ENCODE measurements around the gene WDR31. TPM values are rescaled to one million over a fixed set of nuclear protein-coding genes. Genes with fewer than 3 reads are reported as not detected.
A peak's percentile ranks its signal among the peaks of the same experiment; 100 is the strongest.

Gene WDR31
- total RNA-seq, 2 donors from 2014 or later, result 2.3 to 4.6 TPM

- TF ChIP-seq CTCF (IDR thresholded peaks at IDR 0.05), result no peak
- H3K9me3 ChIP-seq, result no peaks in the 10 kb centered on the region
- peaks cover 0 to 23% of the 10 kb centered on the region in 2 donors for H3K4me1 ChIP-seq
- no peak overlapping the region for H3K27ac ChIP-seq
- H3K27me3 ChIP-seq, result no peaks in the 10 kb centered on the region
- no peak overlapping the region for H3K4me3 ChIP-seq
- DNase-seq (ENCODE audit: low spot score), result no peak
- peaks cover 55% of the 10 kb centered on the region for H3K36me3 ChIP-seq
These were observed 61.2 kb downstream of the WDR31 start for GRCh38 chr9:113278840-113279239.

- no peaks in the 10 kb centered on the region for H3K9me3 ChIP-seq
- peak; percentile 98 for DNase-seq (ENCODE audit: low spot score)
- peaks cover 0 to 23% of the 10 kb centered on the region in 2 donors for H3K4me1 ChIP-seq
- peak within 1 kb of the TSS; percentile 76 to 90 for H3K4me3 ChIP-seq
- no peak for TF ChIP-seq CTCF (IDR thresholded peaks at IDR 0.05)
- H3K36me3 ChIP-seq, result peaks cover 47% of the 10 kb centered on the region
- peak within 1 kb of the TSS; percentile 93 to 96 for H3K27ac ChIP-seq
- H3K27me3 ChIP-seq, result no peaks in the 10 kb centered on the region
These were observed 64.6 kb downstream of the WDR31 start, which contains the start of the genes CDC26 and PRPF4 for GRCh38 chr9:113275157-113276131. CDC26 (minus strand) TSS chr9:113275572; CDS start chr9:113272507, 3,065 bp downstream. PRPF4 (plus strand) TSS chr9:113275658; CDS start chr9:113275744, 86 bp downstream.

GRCh38 chr9:113274474-113275156 is 65.5 kb downstream of the WDR31 start:
- peaks cover 0 to 23% of the 10 kb centered on the region in 2 donors for H3K4me1 ChIP-seq
- TF ChIP-seq CTCF (IDR thresholded peaks at IDR 0.05), result peak; percentile 43 to 74
- peak overlapping the region; percentile 76 to 90 for H3K4me3 ChIP-seq
- no peaks in the 10 kb centered on the region for H3K27me3 ChIP-seq
- peak overlapping the region; percentile 93 to 96 for H3K27ac ChIP-seq
- H3K9me3 ChIP-seq, result no peaks in the 10 kb centered on the region
- H3K36me3 ChIP-seq, result peaks cover 47% of the 10 kb centered on the region
- no peak for DNase-seq (ENCODE audit: low spot score)

GRCh38 chr9:113269871-113270270 is 70.2 kb downstream of the WDR31 start:
- DNase-seq (ENCODE audit: low spot score), result no peak
- no peak overlapping the region for H3K27ac ChIP-seq
- no peaks in the 10 kb centered on the region for H3K27me3 ChIP-seq
- TF ChIP-seq CTCF (IDR thresholded peaks at IDR 0.05), result no peak
- peaks cover 0 to 10% of the 10 kb centered on the region in 2 donors for H3K4me1 ChIP-seq
- H3K4me3 ChIP-seq, result no peak overlapping the region
- no peaks in the 10 kb centered on the region for H3K9me3 ChIP-seq
- H3K36me3 ChIP-seq, result peaks cover 56% of the 10 kb centered on the region

GRCh38 chr9:113269355-113269754 is 70.7 kb downstream of the WDR31 start:
- Histone ChIP-seq H3K36me3 (peaks cover 56% of the 10 kb centered on the region), H3K4me3 (no peak overlapping the region), H3K27me3 (no peaks in the 10 kb centered on the region), H3K27ac (no peak overlapping the region), H3K4me1 (peaks cover 0 to 6% of the 10 kb centered on the region in 2 donors), H3K9me3 (no peaks in the 10 kb centered on the region)
- TF ChIP-seq CTCF (IDR thresholded peaks at IDR 0.05), result no peak
- DNase-seq (ENCODE audit: low spot score), result no peak

Data from right atrium auricular region (tissue), 2 donors.